Ovary (tissue), 9 donors: ENCODE data around the gene PPP2R5D. TPM values are rescaled to one million over a fixed set of nuclear protein-coding genes. Genes with fewer than 3 reads are reported as not detected.
"Not testable (repeated sequence)": the region's sequence is repeated elsewhere in the genome, so short reads cannot be mapped to it uniquely, and the experiment has no call there.

Source experiments
- DNase-seq, 5 donors: peaks; one replicate each; pipeline ENCODE4 v3.0.0-alpha.2; 2019 to 2020
- H3K27ac ChIP-seq, 2 donors: fragments of 200-600 bp; one replicate each; pipeline versions ENCODE4 v1.5.1 to v1.8.0; 2019 to 2022
- H3K27me3 ChIP-seq: fragments of 200-600 bp; one replicate; pipeline ENCODE4 v1.8.0; 2022
- H3K36me3 ChIP-seq: fragments of 200-600 bp; sonication (generic); one replicate; pipeline ENCODE4 v1.5.1; 2019
- H3K4me1 ChIP-seq: one replicate; pipeline ENCODE4 v1.8.1; 2013; ENCODE audit warnings: mild to moderate bottlenecking, moderate library complexity; ENCODE audit not compliant: insufficient read depth
- H3K4me3 ChIP-seq: fragments of 200-600 bp; sonication (generic); one replicate; pipeline ENCODE4 v1.5.1; 2017
- H3K9me3 ChIP-seq, 2 donors: fragments of 200-600 bp in 1 of 2; sonication (generic) in 1 of 2; one replicate each; pipeline versions ENCODE4 v1.5.1 to v1.8.1; 2013 to 2019; ENCODE audit warnings: mild to moderate bottlenecking in 1 of 2, moderate library complexity in 1 of 2
- EP300 ChIP-seq: sonication (generic); formaldehyde crosslinking; IDR thresholded peaks from one replicate; pipeline ENCODE4 v1.6.1; 2017; ENCODE audit warnings: antibody characterized with exemption
- POLR2A ChIP-seq: fragments of 450-650 bp; IDR thresholded peaks from one replicate; pipeline ENCODE4 v1.6.1; 2017; ENCODE audit warnings: antibody characterized with exemption, mild to moderate bottlenecking, moderate library complexity
- WGBS, 3 donors: extraction: QIAGEN DNeasy Blood & Tissue Kit in 1 of 3; methylation state at CpG; one replicate each; pipeline versions ENCODE4 v1.1.5 to v1.1.7; 2013 to 2017; 5-methylcytosine and 5-hydroxymethylcytosine counted together
- intact Hi-C, 4 donors: fragments of 100-400 bp; cut with DNase I; formaldehyde crosslinking; loops; one replicate each; pipeline versions ENCODE4 v1.11.0 to v1.15.1; 2022 to 2023
- polyA plus RNA-seq, 2 donors: library from polyadenylated mRNA; stranded (reverse); fragments of 200-250 nt in 1 of 2; fragments of 350-450 nt in 1 of 2; fragmentation: Illumina TruSeq in 1 of 2; extraction: RNeasy Lipid Tissue Mini Kit (QIAGEN cat#74804) in 1 of 2; gene quantifications; one replicate each; pipeline ENCODE4 v1.2.3, GENCODE V29; 2013 to 2014
- total RNA-seq, 7 donors: library from RNA; depleted of rRNA in 2 of 7; stranded (reverse); fragments of >200 nt in 2 of 7; fragmentation: NEBNext Ultra II Directional in 3 of 7; extraction: Animal tissue kit (Norgen Biotek cat#: 25700) in 3 of 7; gene quantifications; one replicate each; pipeline versions ENCODE4 v1.1.0 to v1.2.4, GENCODE V29; 2016 to 2023
- TF ChIP-seq, protein P1 (sequence below), 3 donors: fragments of 450-650 bp in 2 of 3; fragments of 200-600 bp in 1 of 3; IDR thresholded peaks; one replicate each; pipeline versions ENCODE4 v1.5.1 to v1.8.0; 2016 to 2022; ENCODE audit warnings: antibody characterized with exemption in 3 of 3, mild to moderate bottlenecking in 1 of 3
- donor health status: DM: no; HTN: no; CAD: no; lungs with moderate emphysema.
- donor health status: DM: no; HTN: no; CAD: no.
- donor health status: Bipolar disorder and iron deficiency.
- donor health status: DM: yes; HTN: yes; CAD: no.
- donor health status: DM: no; HTN: no; CAD: no.
- donor health status: DM: yes; HTN: yes; CAD: no.

PPP2R5D gene
- total and polyA plus RNA-seq, 9 donors = 20.4 to 78.1 (median 34.1) TPM

DNA sequence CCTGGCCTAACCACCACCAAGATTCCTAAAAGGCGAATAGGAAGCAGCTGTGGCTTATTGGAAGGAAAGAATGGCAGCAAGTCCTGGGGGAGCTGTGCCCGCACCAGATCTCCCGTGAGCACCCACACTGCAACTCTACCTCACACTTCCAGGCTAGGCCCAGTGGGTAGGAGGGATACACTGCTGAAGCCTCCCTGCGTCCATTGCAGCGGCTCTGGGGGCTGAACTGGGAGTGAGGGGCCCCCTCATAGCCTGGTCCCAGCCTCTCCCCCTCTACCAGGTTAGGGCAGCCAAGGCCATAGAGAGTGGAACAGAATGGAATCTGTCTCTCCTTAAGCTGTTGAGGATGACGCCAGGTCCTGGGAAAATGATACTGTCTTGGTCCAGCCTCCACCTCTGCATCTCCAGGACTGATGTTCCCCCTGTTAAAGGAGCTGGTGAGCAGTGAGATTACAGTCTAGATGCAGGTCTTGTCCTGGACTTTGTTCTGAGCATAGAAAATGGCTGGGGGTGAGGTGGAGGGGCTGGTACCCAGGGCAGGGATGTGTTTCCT is 43.8 kb upstream of the PPP2R5D start:
- no peaks in the 10 kb centered on the region for H3K27me3 ChIP-seq
- TF ChIP-seq EP300 (no peak), POLR2A (no peak)
- TF ChIP-seq, protein P1, sequence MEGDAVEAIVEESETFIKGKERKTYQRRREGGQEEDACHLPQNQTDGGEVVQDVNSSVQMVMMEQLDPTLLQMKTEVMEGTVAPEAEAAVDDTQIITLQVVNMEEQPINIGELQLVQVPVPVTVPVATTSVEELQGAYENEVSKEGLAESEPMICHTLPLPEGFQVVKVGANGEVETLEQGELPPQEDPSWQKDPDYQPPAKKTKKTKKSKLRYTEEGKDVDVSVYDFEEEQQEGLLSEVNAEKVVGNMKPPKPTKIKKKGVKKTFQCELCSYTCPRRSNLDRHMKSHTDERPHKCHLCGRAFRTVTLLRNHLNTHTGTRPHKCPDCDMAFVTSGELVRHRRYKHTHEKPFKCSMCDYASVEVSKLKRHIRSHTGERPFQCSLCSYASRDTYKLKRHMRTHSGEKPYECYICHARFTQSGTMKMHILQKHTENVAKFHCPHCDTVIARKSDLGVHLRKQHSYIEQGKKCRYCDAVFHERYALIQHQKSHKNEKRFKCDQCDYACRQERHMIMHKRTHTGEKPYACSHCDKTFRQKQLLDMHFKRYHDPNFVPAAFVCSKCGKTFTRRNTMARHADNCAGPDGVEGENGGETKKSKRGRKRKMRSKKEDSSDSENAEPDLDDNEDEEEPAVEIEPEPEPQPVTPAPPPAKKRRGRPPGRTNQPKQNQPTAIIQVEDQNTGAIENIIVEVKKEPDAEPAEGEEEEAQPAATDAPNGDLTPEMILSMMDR (IDR thresholded peaks at IDR 0.05) = no peak
- no peak for DNase-seq
- intact Hi-C loops = no loop called here
- no peaks in the 10 kb centered on the region for H3K4me1 ChIP-seq
- no peak overlapping the region for H3K4me3 ChIP-seq
- 86 to 98% (median 90%) methylated on average over 5 to 6 of the region's 6 CpGs for WGBS, 3 donors
- H3K27ac ChIP-seq = no peak overlapping the region
- H3K9me3 ChIP-seq = no peaks in the 10 kb centered on the region
- H3K36me3 ChIP-seq = no peaks in the 10 kb centered on the region

DNA sequence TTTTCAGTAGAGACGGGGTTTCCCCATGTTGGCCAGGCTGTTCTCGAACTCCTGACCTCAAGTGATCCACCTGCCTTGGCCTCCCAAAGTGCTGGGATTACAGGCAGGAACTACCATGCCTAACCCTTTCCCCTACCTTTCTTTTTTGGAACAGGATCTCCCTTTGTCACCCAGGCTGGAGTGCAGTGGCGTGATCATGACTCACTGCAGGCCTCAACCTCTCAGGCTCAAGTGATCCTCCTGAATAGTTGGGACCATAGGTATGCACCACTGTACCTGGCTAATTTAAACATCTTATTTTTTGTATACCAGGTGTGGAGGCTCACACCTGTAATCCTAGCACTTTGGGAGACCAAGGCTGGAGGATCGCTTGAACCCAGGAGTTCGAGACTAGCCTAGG is 43.0 kb upstream of the PPP2R5D start:
- H3K27me3 ChIP-seq, DNase-seq, H3K27ac ChIP-seq, H3K4me3 ChIP-seq, H3K9me3 ChIP-seq, H3K4me1 ChIP-seq, H3K36me3 ChIP-seq, intact Hi-C loops: not testable (repeated sequence)
- 94 to 97% (median 97%) methylated on average over 5 of the region's 5 CpGs for WGBS, 3 donors

DNA sequence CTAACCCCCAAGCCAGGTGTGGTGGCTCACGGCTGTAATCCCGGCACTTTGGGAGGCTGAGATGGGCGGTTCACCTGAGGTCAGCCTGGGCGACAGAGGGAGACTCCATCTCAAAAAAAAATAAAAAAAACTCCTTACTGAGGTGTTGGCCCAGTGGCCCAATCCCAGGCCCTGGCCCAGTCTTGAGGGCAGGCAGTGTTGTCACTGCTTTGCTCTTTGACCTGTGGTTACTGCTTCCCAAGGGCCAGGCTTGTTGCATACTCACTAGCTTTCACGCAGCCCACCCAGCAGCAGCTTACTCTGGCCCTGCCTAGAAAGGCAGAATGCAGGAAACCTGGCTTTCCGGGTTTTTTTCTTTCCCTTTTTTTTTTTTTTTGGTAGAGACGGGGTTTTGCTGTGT is 41.9 kb upstream of the PPP2R5D start:
- H3K4me1 ChIP-seq = no peaks in the 10 kb centered on the region
- no peak for TF ChIP-seq EP300
- no peak for TF ChIP-seq POLR2A
- TF ChIP-seq, protein P1 (IDR thresholded peaks at IDR 0.05) = no peak
- H3K4me3 ChIP-seq = no peak overlapping the region
- DNase-seq = no peak
- no peaks in the 10 kb centered on the region for H3K9me3 ChIP-seq
- no peaks in the 10 kb centered on the region for H3K36me3 ChIP-seq
- intact Hi-C loops = no loop called here
- 78 to 85% (median 79%) methylated on average over 7 of the region's 7 CpGs for WGBS, 3 donors
- no peaks in the 10 kb centered on the region for H3K27me3 ChIP-seq
- H3K27ac ChIP-seq = no peak overlapping the region

DNA sequence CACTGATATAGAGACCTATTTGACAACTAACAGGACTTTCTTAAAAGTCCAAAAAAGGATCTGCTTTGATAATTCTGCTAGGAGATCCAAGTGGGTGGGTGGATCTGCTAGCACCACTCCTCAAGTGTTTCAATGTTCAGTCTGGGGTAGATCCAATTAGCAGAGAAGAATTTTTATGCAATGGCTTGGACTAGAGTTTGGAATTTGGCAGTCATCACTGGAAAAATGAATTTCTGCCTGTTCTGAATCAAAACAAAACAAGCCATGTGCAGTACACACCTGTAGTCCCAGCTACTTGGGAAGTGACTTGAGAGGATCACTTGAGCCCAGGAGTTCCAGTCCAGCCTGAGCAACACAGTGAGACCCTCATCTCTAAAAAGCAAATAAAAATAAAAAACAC is 36.4 kb upstream of the PPP2R5D start:
- DNase-seq = no peak
- no peak overlapping the region for H3K27ac ChIP-seq
- no peaks in the 10 kb centered on the region for H3K9me3 ChIP-seq
- H3K4me1 ChIP-seq = no peaks in the 10 kb centered on the region
- TF ChIP-seq, protein P1 (IDR thresholded peaks at IDR 0.05) = no peak
- no peak for TF ChIP-seq EP300
- no peak for TF ChIP-seq POLR2A
- no peaks in the 10 kb centered on the region for H3K27me3 ChIP-seq
- H3K4me3 ChIP-seq = no peak overlapping the region
- intact Hi-C loops = no loop called here
- H3K36me3 ChIP-seq = no peaks in the 10 kb centered on the region

DNA sequence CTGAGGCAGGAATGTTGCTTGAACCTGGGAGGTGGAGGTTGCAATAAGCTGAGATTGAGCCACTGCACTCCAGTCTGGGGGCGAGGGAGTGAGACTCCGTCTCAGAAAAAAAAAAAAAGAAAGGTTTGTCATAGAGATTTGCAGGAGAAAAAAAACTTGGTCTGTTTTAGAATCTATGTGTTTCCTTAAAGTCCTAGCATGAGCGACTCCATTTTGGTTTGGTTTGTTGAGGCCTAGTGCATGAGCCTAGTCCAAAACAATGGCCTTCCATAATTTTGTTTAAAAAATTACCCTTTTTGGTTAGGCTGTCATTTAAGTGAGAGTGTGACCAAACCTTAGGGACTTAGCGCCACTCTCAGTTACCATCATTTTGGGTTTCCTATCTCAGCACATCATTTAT is 32.0 kb upstream of the PPP2R5D start:
- no peaks in the 10 kb centered on the region for H3K36me3 ChIP-seq
- no peaks in the 10 kb centered on the region for H3K9me3 ChIP-seq
- no peak overlapping the region for H3K4me3 ChIP-seq
- intact Hi-C loops = no loop called here
- H3K27me3 ChIP-seq = no peaks in the 10 kb centered on the region
- DNase-seq = no peak
- TF ChIP-seq POLR2A (no peak), EP300 (no peak)
- TF ChIP-seq, protein P1 (IDR thresholded peaks at IDR 0.05) = no peak
- WGBS, 3 donors = 87 to 90% (median 89%) methylated on average over 4 of the region's 4 CpGs
- H3K4me1 ChIP-seq = no peaks in the 10 kb centered on the region
- no peak overlapping the region for H3K27ac ChIP-seq

DNA sequence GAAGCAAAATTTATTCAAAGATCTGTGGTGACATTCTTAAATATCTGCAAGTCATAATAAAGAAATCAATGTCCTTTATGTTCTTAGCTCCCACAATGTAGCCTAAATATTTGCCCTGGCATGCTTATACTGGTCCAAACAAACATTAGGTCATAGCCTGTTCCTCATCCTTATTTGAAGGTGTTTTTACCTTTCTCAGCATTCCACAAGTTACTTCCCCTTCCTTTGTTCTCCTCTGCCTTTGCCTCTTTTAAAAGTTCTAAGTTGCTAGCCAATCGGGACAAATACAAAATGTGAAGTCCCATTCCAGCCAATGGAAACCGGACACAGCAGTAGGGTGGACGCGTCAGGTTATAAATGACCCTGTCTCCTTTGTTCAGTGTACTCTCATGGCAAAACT is 30.0 kb upstream of the PPP2R5D start:
- H3K4me3 ChIP-seq, intact Hi-C loops, H3K36me3 ChIP-seq, H3K27ac ChIP-seq, H3K9me3 ChIP-seq, H3K27me3 ChIP-seq, DNase-seq, H3K4me1 ChIP-seq: not testable (repeated sequence)
- WGBS, 3 donors = 82 to 90% (median 85%) methylated on average over 4 of the region's 4 CpGs
